ENCODE data around the gene PLEKHA7.

GRCh38 chr11:16781936-16782919 is 232.0 kb downstream of the PLEKHA7 start:
- TF ChIP-seq POLR2A (IDR thresholded peaks at IDR 0.05; ENCODE audit: low read length) (no peak), GATA1 (IDR thresholded peaks at IDR 0.05; ENCODE audit: low read depth, low read length) (no peak)
